ENCODE data around the gene PI4KA. TPM values are rescaled to one million over a fixed set of nuclear protein-coding genes. Genes with fewer than 3 reads are reported as not detected.
"Not testable (repeated sequence)": the region's sequence is repeated elsewhere in the genome, so short reads cannot be mapped to it uniquely, and the experiment has no call there.

PI4KA gene
- total RNA-seq, 6 experiments from 2014 or later: 51.0 to 61.3 (median 57.2) TPM

- Mint-ChIP-seq H3K27ac (no peak overlapping the region), H3K4me3 (no peak overlapping the region), H3K36me3 (ENCODE audit: low read depth) (peaks cover 25% of the 10 kb centered on the region), H3K4me1 (ENCODE audit: low read depth) (no peaks in the 10 kb centered on the region), H3K27me3 (ENCODE audit: insufficient read depth) (no peaks in the 10 kb centered on the region), H3K9me3 (peaks cover 8% of the 10 kb centered on the region; the same call in 1 of the 2 replicates)
- no peak for TF ChIP-seq CTCF (IDR thresholded peaks at IDR 0.05)
- no peak for DNase-seq
Measured at GRCh38 chr22:20740222-20740951, 118.2 kb downstream of the PI4KA start.

- Mint-ChIP-seq H3K27me3 (ENCODE audit: insufficient read depth) (no peaks in the 10 kb centered on the region; the same call in 1 of the 2 replicates), H3K4me3 (no peak overlapping the region), H3K9me3 (peaks cover 8% of the 10 kb centered on the region; the same call in 1 of the 2 replicates), H3K4me1 (ENCODE audit: low read depth) (no peaks in the 10 kb centered on the region), H3K36me3 (ENCODE audit: low read depth) (peaks cover 25% of the 10 kb centered on the region), H3K27ac (no peak overlapping the region)
- no peak for DNase-seq
- no peak for TF ChIP-seq CTCF (IDR thresholded peaks at IDR 0.05)
Measured at GRCh38 chr22:20738394-20739089, 120.1 kb downstream of the PI4KA start.

- DNase-seq; H3K4me3 Mint-ChIP-seq; H3K9me3 Mint-ChIP-seq; H3K27ac Mint-ChIP-seq; H3K27me3 Mint-ChIP-seq (ENCODE audit: insufficient read depth); H3K4me1 Mint-ChIP-seq (ENCODE audit: low read depth): not testable (repeated sequence)
- peaks cover 21% of the 10 kb centered on the region for H3K36me3 Mint-ChIP-seq (ENCODE audit: low read depth)
Measured at GRCh38 chr22:20736891-20737290, 121.7 kb downstream of the PI4KA start.

- DNase-seq; H3K4me3 Mint-ChIP-seq; H3K27ac Mint-ChIP-seq; H3K27me3 Mint-ChIP-seq (ENCODE audit: insufficient read depth); H3K9me3 Mint-ChIP-seq; H3K4me1 Mint-ChIP-seq (ENCODE audit: low read depth): not testable (repeated sequence)
- peaks cover 11% of the 10 kb centered on the region for H3K36me3 Mint-ChIP-seq (ENCODE audit: low read depth)
Measured at GRCh38 chr22:20735356-20736162, 123.1 kb downstream of the PI4KA start.

DNA sequence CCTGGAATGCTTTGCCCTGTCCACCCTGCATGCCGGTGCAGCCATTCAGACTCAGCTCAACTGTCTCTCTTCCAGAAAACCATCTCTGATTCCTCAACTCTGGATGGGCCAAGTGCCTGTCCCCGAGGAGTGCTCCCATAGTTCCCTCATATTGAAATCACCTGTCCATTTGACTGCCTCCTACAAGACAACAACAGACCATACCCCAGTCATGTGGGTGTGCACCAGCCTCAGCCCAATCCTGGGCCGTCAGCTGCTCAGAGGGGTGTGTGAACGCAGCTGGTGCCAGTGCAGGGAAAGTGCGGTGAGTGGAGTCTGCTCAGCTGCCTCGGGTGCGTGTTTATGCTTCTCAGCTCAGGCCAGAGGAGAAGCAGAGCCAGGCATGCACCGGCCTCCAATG is 126.2 kb downstream of the PI4KA start:
- not testable (repeated sequence) for DNase-seq; H3K9me3 Mint-ChIP-seq; H3K4me3 Mint-ChIP-seq; H3K4me1 Mint-ChIP-seq (ENCODE audit: low read depth); H3K27ac Mint-ChIP-seq; H3K27me3 Mint-ChIP-seq (ENCODE audit: insufficient read depth); H3K36me3 Mint-ChIP-seq (ENCODE audit: low read depth)

DNA sequence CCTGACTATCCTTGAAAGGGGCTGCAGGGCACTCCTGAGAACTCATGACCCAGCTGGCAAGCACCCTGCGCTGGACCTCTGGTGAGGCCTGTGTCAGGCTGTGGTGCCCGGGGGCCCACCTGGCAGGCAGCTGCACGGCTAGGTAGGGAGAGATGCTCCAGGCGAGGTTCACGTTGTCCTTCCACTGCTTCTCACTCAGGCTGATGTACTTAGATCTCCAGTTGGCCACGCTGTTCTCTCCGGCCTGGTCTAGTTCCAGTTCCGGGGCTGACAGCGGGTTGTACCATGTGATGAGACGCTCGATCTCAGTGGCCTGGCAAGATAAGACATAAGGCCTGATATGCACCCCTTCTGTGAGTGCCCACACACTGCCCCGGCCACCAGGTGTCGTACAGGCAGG is 129.4 kb downstream of the PI4KA start:
- TF ChIP-seq CTCF (IDR thresholded peaks at IDR 0.05): no peak
- peaks cover 7% of the 10 kb centered on the region for H3K36me3 Mint-ChIP-seq (ENCODE audit: low read depth)
- peaks cover 17% of the 10 kb centered on the region for H3K4me1 Mint-ChIP-seq (ENCODE audit: low read depth)
- no peak for DNase-seq
- H3K27ac Mint-ChIP-seq: no peak overlapping the region
- no peak overlapping the region for H3K4me3 Mint-ChIP-seq
- H3K9me3 Mint-ChIP-seq: no peaks in the 10 kb centered on the region
- peaks cover 4% of the 10 kb centered on the region for H3K27me3 Mint-ChIP-seq (ENCODE audit: insufficient read depth)

Measured in HFFc6 (cell line).